OCI-LY1 (cell line): ENCODE measurements around the gene ADAMTS18.

Experiments used
- H2AFZ ChIP-seq: fragments of 200-600 bp; sonication (generic), shearing (Covaris generic); 2 replicates; pipeline ENCODE4 v1.6.0; 2014; ENCODE audit warnings: antibody characterized with exemption, mild to moderate bottlenecking, low read length
- H3F3A ChIP-seq: fragments of 200-600 bp; sonication (generic), shearing (Covaris generic); 2 replicates; pipeline ENCODE4 v1.6.0; 2014; ENCODE audit warnings: mild to moderate bottlenecking, antibody characterized with exemption, low read length, moderate library complexity; ENCODE audit not compliant: insufficient read depth
- H3K27ac ChIP-seq: fragments of 200-600 bp; sonication (generic); 2 replicates; pipeline ENCODE4 v1.5.1; 2014; ENCODE audit warnings: low read length, mixed run types, mild to moderate bottlenecking, low read depth; ENCODE audit not compliant: poor library complexity, severe bottlenecking
- H3K27me3 ChIP-seq: fragments of 200-600 bp; sonication (generic); 2 replicates; pipeline ENCODE4 v1.6.0; 2014; ENCODE audit warnings: antibody characterized with exemption, mild to moderate bottlenecking, low read length, moderate library complexity; ENCODE audit not compliant: insufficient read depth
- H3K36me3 ChIP-seq: fragments of 200-600 bp; sonication (generic); 2 replicates; pipeline ENCODE4 v1.6.1; 2014; ENCODE audit warnings: mild to moderate bottlenecking, antibody characterized with exemption, low read length, moderate library complexity, mixed read lengths; ENCODE audit not compliant: insufficient read depth
- H3K4me1 ChIP-seq: fragments of 200-600 bp; sonication (generic); 2 replicates; pipeline ENCODE4 v1.5.1; 2014; ENCODE audit warnings: mild to moderate bottlenecking, low read length, moderate library complexity; ENCODE audit not compliant: insufficient read depth, severe bottlenecking
- H3K4me2 ChIP-seq: fragments of 200-600 bp; sonication (generic), shearing (Covaris generic); 2 replicates; pipeline ENCODE4 v1.6.1; 2014; ENCODE audit warnings: low read length
- H3K4me3 ChIP-seq: fragments of 200-600 bp; sonication (generic); 2 replicates; pipeline ENCODE4 v1.5.1; 2014; ENCODE audit warnings: low read length, low read depth, mild to moderate bottlenecking, mixed read lengths; ENCODE audit not compliant: poor library complexity, severe bottlenecking
- H3K79me2 ChIP-seq: fragments of 200-600 bp; shearing (Covaris generic); 2 replicates; pipeline ENCODE4 v1.6.1; 2016; ENCODE audit warnings: mixed run types, low read length, mixed read lengths; ENCODE audit not compliant: insufficient read depth
- H3K9ac ChIP-seq: fragments of 200-600 bp; sonication (generic), shearing (Covaris generic); 2 replicates; pipeline ENCODE4 v1.6.1; 2014; ENCODE audit warnings: mild to moderate bottlenecking, low read length, mixed read lengths
- H3K9me2 ChIP-seq: fragments of 200-600 bp; sonication (generic), shearing (Covaris generic); 2 replicates; pipeline ENCODE4 v1.6.1; 2014; ENCODE audit warnings: low read depth, mild to moderate bottlenecking, low read length, mixed read lengths
- H3K9me3 ChIP-seq: fragments of 200-600 bp; shearing (Covaris generic); 2 replicates; pipeline ENCODE4 v1.6.1; 2014; ENCODE audit warnings: low read length, mixed read lengths
- H4K20me1 ChIP-seq: fragments of 200-600 bp; sonication (generic), shearing (Covaris generic); 2 replicates; pipeline ENCODE4 v1.6.0; 2016; ENCODE audit warnings: mild to moderate bottlenecking, low read length; ENCODE audit not compliant: insufficient read depth
- EZH2 ChIP-seq: fragments of 200-600 bp; sonication (generic), shearing (Covaris generic); IDR thresholded peaks from 2 replicates; pipeline ENCODE4 v1.8.0; 2017; ENCODE audit warnings: borderline replicate concordance, mixed run types, mild to moderate bottlenecking, antibody characterized with exemption, low read length, moderate library complexity, mixed read lengths
- TF ChIP-seq, protein P1 (sequence below): fragments of 200-600 bp; sonication (generic), shearing (Covaris generic); IDR thresholded peaks from 2 replicates; pipeline ENCODE4 v1.5.1; 2017; ENCODE audit warnings: mild to moderate bottlenecking, antibody characterized with exemption, low read length, moderate library complexity, mixed read lengths

Gene ADAMTS18

DNA sequence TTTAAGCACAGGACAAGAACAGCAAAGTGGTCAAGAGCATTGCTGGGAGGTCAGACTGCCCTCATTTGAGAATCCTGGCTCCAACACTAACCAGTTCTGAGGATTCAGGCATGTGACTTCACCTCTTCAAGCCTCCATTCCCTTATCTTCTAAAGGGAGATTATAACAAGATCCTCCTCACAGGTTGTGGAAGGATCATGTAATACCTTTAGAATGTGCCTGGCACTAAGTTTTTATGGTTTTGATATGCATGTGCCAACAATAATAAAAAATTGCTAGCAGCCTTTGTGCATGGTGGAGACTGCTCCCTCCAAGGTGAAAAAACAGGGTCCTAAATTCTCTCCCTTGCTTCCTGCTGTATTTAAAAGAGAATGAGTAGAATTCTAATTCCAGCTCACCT lies 36.0 kb upstream of the ADAMTS18 start:
- Histone ChIP-seq H3K27ac (no peak overlapping the region), H4K20me1 (no peaks in the 10 kb centered on the region), H2AFZ (no peak overlapping the region), H3F3A (no peaks in the 10 kb centered on the region), H3K79me2 (no peaks in the 10 kb centered on the region), H3K9me2 (no peaks in the 10 kb centered on the region), H3K9ac (no peak overlapping the region), H3K36me3 (no peaks in the 10 kb centered on the region), H3K4me1 (no peaks in the 10 kb centered on the region), H3K4me3 (no peak overlapping the region), H3K27me3 (no peaks in the 10 kb centered on the region), H3K4me2 (no peak overlapping the region), H3K9me3 (no peaks in the 10 kb centered on the region)
- TF ChIP-seq, protein P1, sequence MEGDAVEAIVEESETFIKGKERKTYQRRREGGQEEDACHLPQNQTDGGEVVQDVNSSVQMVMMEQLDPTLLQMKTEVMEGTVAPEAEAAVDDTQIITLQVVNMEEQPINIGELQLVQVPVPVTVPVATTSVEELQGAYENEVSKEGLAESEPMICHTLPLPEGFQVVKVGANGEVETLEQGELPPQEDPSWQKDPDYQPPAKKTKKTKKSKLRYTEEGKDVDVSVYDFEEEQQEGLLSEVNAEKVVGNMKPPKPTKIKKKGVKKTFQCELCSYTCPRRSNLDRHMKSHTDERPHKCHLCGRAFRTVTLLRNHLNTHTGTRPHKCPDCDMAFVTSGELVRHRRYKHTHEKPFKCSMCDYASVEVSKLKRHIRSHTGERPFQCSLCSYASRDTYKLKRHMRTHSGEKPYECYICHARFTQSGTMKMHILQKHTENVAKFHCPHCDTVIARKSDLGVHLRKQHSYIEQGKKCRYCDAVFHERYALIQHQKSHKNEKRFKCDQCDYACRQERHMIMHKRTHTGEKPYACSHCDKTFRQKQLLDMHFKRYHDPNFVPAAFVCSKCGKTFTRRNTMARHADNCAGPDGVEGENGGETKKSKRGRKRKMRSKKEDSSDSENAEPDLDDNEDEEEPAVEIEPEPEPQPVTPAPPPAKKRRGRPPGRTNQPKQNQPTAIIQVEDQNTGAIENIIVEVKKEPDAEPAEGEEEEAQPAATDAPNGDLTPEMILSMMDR, result no peak
- TF ChIP-seq EZH2, result no peak

DNA sequence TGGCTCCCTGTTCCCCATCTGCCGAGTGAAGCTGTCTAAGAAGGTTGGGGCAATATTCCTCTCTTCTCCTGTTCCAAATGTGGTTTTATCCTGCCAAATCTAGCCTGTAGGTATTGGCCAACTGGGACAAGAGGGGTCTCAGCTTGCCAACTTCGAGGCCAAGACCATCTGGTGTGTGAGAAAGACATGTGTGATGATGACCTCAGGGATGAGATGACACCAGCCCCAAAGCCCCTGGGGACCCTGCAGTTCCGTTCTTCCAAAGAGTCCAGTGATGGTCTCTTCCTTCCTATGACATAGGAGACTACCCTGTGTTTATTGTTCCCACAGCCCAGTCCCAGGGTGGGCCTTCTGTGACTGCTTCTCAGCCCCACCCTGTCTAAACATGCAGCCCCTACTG lies 34.8 kb upstream of the ADAMTS18 start:
- Histone ChIP-seq H3K9ac (no peak overlapping the region), H3K4me3 (no peak overlapping the region), H3K79me2 (no peaks in the 10 kb centered on the region), H3K4me1 (no peaks in the 10 kb centered on the region), H3K36me3 (no peaks in the 10 kb centered on the region), H3F3A (no peaks in the 10 kb centered on the region), H4K20me1 (no peaks in the 10 kb centered on the region), H3K9me2 (no peaks in the 10 kb centered on the region), H2AFZ (no peak overlapping the region), H3K9me3 (no peaks in the 10 kb centered on the region), H3K27me3 (no peaks in the 10 kb centered on the region), H3K27ac (no peak overlapping the region), H3K4me2 (no peak overlapping the region)
- TF ChIP-seq, protein P1, result no peak
- TF ChIP-seq EZH2, result no peak

DNA sequence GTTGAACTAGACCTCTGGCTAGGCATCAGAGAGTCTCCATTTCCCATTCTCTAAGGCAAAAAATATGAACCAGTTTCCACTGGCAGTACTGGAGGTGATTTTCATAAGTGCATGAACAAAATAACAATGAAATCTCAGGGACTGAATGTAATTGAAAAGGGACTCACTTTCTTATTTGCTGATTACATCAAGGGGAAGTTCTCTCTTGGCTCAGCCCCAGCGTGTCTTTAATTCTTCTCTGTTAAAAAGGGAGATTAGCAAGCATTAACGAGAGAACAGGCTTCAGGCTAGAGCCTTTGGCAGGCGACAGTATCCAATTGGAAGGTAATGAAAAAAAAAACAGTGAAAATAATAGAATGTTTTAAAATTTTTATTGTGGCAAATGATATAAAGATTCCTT lies 34.0 kb upstream of the ADAMTS18 start:
- no peaks in the 10 kb centered on the region for H3K79me2 ChIP-seq
- no peaks in the 10 kb centered on the region for H3K36me3 ChIP-seq
- H3K4me2 ChIP-seq, result no peak overlapping the region
- no peaks in the 10 kb centered on the region for H3K9me2 ChIP-seq
- H3F3A ChIP-seq, result no peaks in the 10 kb centered on the region
- H3K27me3 ChIP-seq, result no peaks in the 10 kb centered on the region
- H4K20me1 ChIP-seq, result no peaks in the 10 kb centered on the region
- no peak overlapping the region for H2AFZ ChIP-seq
- no peaks in the 10 kb centered on the region for H3K9me3 ChIP-seq
- H3K4me1 ChIP-seq, result no peaks in the 10 kb centered on the region
- TF ChIP-seq, protein P1, result no peak
- no peak for TF ChIP-seq EZH2
- no peak overlapping the region for H3K9ac ChIP-seq
- no peak overlapping the region for H3K4me3 ChIP-seq
- no peak overlapping the region for H3K27ac ChIP-seq
